GM04504 (cell line): Measurements from ENCODE around the gene USP11.

Experiments
- DNase-seq: peaks from one replicate; pipeline ENCODE4 v3.0.0-alpha.2; 2012; ENCODE audit warnings: low read depth

Gene USP11

GRCh38 chrX:47232803-47233332, at the start of gene USP11:
TSS of gene USP11 (plus strand) at chrX:47233009. CDS start at chrX:47233044, 35 bp downstream.
- DNase-seq = no peak

GRCh38 chrX:47184486-47184885, 48.3 kb upstream of the USP11 start:
- no peak for DNase-seq

GRCh38 chrX:47185241-47185640, 47.6 kb upstream of the USP11 start:
- no peak for DNase-seq

GRCh38 chrX:47186096-47186740, 46.6 kb upstream of the USP11 start:
- DNase-seq = no peak

- no peak for DNase-seq
Observed at GRCh38 chrX:47187106-47187677, 45.6 kb upstream of the USP11 start.

GRCh38 chrX:47189906-47190305, 42.9 kb upstream of the USP11 start:
- DNase-seq = no peak

- DNase-seq = peak; percentile 78
Observed at GRCh38 chrX:47190445-47191269, 42.2 kb upstream of the USP11 start.

- DNase-seq = no peak
Observed at GRCh38 chrX:47191331-47191730, 41.5 kb upstream of the USP11 start.

- no peak for DNase-seq
Observed at GRCh38 chrX:47191806-47192401, 40.9 kb upstream of the USP11 start.

- peak; percentile 95 for DNase-seq
Observed at GRCh38 chrX:47193475-47194193, 39.2 kb upstream of the USP11 start, which contains the start of gene UBA1. TSS of gene UBA1 (plus strand) at chrX:47193829. CDS start at chrX:47198803, 4,974 bp downstream.

GRCh38 chrX:47194194-47194787, 38.5 kb upstream of the USP11 start:
- no peak for DNase-seq

GRCh38 chrX:47196098-47196497, 36.7 kb upstream of the USP11 start:
- no peak for DNase-seq

- DNase-seq = no peak
Observed at GRCh38 chrX:47197526-47197925, 35.3 kb upstream of the USP11 start.

- no peak for DNase-seq
Observed at GRCh38 chrX:47198026-47198686, 34.7 kb upstream of the USP11 start.

- DNase-seq = no peak
Observed at GRCh38 chrX:47198687-47199080, 34.1 kb upstream of the USP11 start.

- DNase-seq = no peak
Observed at GRCh38 chrX:47199286-47199685, 33.5 kb upstream of the USP11 start.

GRCh38 chrX:47200385-47201150, 32.2 kb upstream of the USP11 start:
- peak; percentile 77 for DNase-seq

GRCh38 chrX:47201345-47201944, 31.4 kb upstream of the USP11 start:
- no peak for DNase-seq

GRCh38 chrX:47202316-47202715, 30.5 kb upstream of the USP11 start:
- no peak for DNase-seq

GRCh38 chrX:47202877-47203276, 29.9 kb upstream of the USP11 start:
- no peak for DNase-seq
